Fibroblast of mammary gland (primary cell): ENCODE data around the gene VPS33B.

ENCODE experiments used
- DNase-seq: peaks from one replicate; pipeline ENCODE4 v3.0.0-alpha.2; 2010; ENCODE audit warnings: low read depth
- H3K4me3 ChIP-seq: 2 replicates; pipeline ENCODE4 v1.5.1; 2011; ENCODE audit warnings: low read depth, mild to moderate bottlenecking, low read length, moderate library complexity; ENCODE audit not compliant: control insufficient read depth
- TF ChIP-seq, protein P1 (sequence below): conservative IDR thresholded peaks from 2 replicates; pipeline ENCODE4 v1.5.1; 2011; ENCODE audit warnings: low read depth, low read length, inconsistent platforms; ENCODE audit not compliant: control insufficient read depth, insufficient read depth

Gene VPS33B

DNA sequence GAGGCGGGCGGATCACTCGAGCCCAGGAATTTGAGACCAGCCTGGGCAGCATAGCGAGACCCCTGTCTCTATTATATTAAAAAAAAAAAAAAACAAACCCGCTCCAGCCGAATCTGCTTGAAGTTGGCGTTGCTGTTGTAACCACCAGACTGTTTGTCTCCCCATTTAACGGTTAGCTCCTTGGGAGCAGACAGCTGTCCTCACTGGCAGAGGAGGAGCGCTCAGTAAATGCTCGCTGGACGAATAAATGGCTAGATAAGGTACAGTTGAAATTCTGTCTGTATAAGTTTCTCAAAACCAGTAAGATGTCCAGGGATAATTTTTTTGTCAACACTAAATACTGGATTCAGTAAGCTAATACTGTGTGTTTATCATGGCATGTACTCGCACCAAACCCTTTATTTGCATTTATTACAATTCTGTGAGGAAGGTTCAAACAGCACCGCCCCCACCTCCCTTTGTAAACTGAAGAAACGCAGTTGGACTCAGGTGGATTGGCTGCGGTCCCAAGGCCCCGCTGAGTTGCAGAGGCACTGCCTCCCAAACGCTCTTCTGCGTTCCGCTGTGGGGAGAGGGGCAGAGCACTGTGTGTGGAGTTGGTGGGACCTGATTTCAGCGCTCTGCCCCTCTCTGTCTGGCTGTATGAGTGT lies 66.6 kb downstream of the VPS33B start:
- peak overlapping the region; percentile 73 for H3K4me3 ChIP-seq
- TF ChIP-seq, protein P1, sequence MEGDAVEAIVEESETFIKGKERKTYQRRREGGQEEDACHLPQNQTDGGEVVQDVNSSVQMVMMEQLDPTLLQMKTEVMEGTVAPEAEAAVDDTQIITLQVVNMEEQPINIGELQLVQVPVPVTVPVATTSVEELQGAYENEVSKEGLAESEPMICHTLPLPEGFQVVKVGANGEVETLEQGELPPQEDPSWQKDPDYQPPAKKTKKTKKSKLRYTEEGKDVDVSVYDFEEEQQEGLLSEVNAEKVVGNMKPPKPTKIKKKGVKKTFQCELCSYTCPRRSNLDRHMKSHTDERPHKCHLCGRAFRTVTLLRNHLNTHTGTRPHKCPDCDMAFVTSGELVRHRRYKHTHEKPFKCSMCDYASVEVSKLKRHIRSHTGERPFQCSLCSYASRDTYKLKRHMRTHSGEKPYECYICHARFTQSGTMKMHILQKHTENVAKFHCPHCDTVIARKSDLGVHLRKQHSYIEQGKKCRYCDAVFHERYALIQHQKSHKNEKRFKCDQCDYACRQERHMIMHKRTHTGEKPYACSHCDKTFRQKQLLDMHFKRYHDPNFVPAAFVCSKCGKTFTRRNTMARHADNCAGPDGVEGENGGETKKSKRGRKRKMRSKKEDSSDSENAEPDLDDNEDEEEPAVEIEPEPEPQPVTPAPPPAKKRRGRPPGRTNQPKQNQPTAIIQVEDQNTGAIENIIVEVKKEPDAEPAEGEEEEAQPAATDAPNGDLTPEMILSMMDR = no peak
- no peak for DNase-seq

GRCh38 chr15:90954712-90955623 lies 67.4 kb downstream of the VPS33B start, which contains the start of gene RCCD1:
RCCD1 (plus strand) TSS chr15:90954884; CDS start chr15:90956735, 1,851 bp downstream.
- TF ChIP-seq, protein P1 = no peak
- peak within 1 kb of the TSS; percentile 73 for H3K4me3 ChIP-seq
- peak; percentile 95 for DNase-seq

DNA sequence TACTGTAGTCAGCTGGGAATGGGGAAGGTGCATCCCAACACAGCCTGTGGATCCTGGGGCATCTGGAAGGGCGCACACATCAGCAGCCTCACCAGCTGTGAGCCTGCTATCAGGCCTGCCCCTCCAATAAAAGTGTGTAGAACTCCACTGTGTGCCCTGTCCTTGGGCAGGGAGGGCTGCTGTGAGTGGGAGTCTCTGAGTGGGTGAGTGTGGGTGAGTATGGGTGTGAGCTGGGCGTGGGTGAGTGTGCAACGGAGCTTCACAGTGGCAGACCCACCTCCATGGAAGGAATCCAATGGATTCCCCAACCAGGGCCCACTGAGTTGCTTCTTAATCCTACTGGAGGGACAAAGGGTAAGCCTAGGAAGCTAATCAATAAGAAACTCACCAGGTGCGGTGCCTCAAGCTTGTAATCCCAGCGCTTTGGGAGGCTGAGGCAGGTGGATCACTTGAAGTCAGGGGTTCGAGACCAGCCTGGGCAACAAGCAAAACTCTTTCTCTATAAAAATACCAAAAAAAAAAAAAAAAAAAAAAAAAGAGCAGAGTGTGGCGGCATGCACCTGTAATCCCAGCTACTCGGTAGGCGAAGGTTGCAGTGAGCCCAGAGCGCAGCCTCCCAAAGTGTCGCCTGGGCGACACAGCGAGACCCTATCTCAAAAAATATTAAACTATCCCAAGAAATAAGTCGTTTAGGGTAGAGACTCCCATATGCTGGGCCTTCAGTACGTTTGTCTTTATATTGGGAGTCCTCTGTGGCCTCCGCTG lies 68.3 kb downstream of the VPS33B start:
- DNase-seq = no peak
- peak overlapping the region; percentile 73 for H3K4me3 ChIP-seq
- TF ChIP-seq, protein P1 = no peak

- no peak for DNase-seq
- TF ChIP-seq, protein P1 = no peak
- H3K4me3 ChIP-seq = no peak overlapping the region
These were observed 69.3 kb downstream of the VPS33B start for GRCh38 chr15:90952901-90953677.

DNA sequence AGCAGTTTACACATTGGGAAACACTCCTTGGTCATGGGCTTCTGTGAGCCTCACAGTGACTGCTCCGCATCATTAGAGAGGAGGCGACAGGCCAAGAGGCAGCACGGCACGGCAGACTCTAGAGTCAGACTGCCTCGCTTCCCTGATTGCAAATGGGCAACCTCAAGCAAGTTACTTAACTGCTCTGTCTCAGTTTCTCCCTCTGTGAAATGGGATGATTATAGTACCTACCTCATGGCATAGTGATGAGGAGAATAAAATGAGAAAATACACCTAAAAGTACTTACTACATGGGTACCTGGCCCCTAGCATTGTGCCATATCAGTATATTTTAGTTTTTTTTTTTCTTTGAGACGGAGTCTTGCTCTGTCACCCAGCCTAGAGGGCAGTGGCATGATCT lies 71.7 kb downstream of the VPS33B start:
- H3K4me3 ChIP-seq = no peak overlapping the region
- TF ChIP-seq, protein P1 = no peak
- DNase-seq = no peak
